Uterus (tissue), 4 donors: ENCODE data around the gene STXBP1. TPM values are rescaled to one million over a fixed set of nuclear protein-coding genes. Genes with fewer than 3 reads are reported as not detected.
"Not testable (repeated sequence)": the region's sequence is repeated elsewhere in the genome, so short reads cannot be mapped to it uniquely, and the experiment has no call there.

ENCODE experiments used
- DNase-seq, 2 donors: peaks; one replicate each; pipeline ENCODE4 v3.0.0-alpha.2; 2019 to 2020
- H3K27ac ChIP-seq, 2 donors: fragments of 200-600 bp; sonication (generic); 1 replicate in 1 of 2; 2 replicates in 1 of 2; pipeline ENCODE4 v1.5.1; 2016 to 2018
- H3K27me3 ChIP-seq, 2 donors: fragments of 200-600 bp; sonication (generic); one replicate each; pipeline ENCODE4 v1.5.1; 2018 to 2019; ENCODE audit warnings: control low read depth in 1 of 2
- H3K36me3 ChIP-seq, 2 donors: fragments of 200-600 bp; sonication (generic); one replicate each; pipeline ENCODE4 v1.5.1; 2019; ENCODE audit warnings: control low read depth in 1 of 2
- H3K4me1 ChIP-seq, 2 donors: fragments of 200-600 bp; sonication (generic); one replicate each; pipeline ENCODE4 v1.5.1; 2018 to 2019; ENCODE audit warnings: control low read depth in 1 of 2
- H3K4me3 ChIP-seq, 2 donors: fragments of 200-600 bp; sonication (generic); 1 replicate in 1 of 2; 2 replicates in 1 of 2; pipeline ENCODE4 v1.5.1; 2018 to 2019; ENCODE audit warnings: mild to moderate bottlenecking in 1 of 2
- H3K9me3 ChIP-seq, 2 donors: fragments of 200-600 bp; sonication (generic); one replicate each; pipeline ENCODE4 v1.5.1; 2019; ENCODE audit warnings: control low read depth in 1 of 2
- POLR2A ChIP-seq, 2 donors: fragments of 450-650 bp; IDR thresholded peaks; one replicate each; pipeline ENCODE4 v1.6.1; 2016; ENCODE audit warnings: antibody characterized with exemption in 2 of 2, mild to moderate bottlenecking in 1 of 2, moderate library complexity in 1 of 2
- intact Hi-C: fragments of 100-400 bp; cut with DNase I; formaldehyde crosslinking; loops from one replicate; pipeline ENCODE4 v1.15.1; 2023; ENCODE audit warnings: low total_unique reads
- total RNA-seq, 4 donors: library from RNA; depleted of rRNA in 3 of 4; stranded (reverse); fragments of >200 nt in 3 of 4; gene quantifications; one replicate each; pipeline versions ENCODE4 v1.1.0 to v1.2.4, GENCODE V29; 2014 to 2023
- TF ChIP-seq, protein P1 (sequence below), 4 experiments: fragments of 200-600 bp in 2 of 4; fragments of 450-650 bp in 2 of 4; sonication (generic) in 2 of 4; IDR thresholded peaks; one replicate each; pipeline ENCODE4 v1.5.1; 2016 to 2019; ENCODE audit warnings: antibody characterized with exemption in 4 of 4, mild to moderate bottlenecking in 2 of 4, moderate library complexity in 1 of 4
- donor health status: DM: yes; HTN: yes; CAD: no.

The STXBP1 gene
- total RNA-seq, 4 donors from 2014 or later = 46.6 to 147 (median 99.5) TPM

DNA sequence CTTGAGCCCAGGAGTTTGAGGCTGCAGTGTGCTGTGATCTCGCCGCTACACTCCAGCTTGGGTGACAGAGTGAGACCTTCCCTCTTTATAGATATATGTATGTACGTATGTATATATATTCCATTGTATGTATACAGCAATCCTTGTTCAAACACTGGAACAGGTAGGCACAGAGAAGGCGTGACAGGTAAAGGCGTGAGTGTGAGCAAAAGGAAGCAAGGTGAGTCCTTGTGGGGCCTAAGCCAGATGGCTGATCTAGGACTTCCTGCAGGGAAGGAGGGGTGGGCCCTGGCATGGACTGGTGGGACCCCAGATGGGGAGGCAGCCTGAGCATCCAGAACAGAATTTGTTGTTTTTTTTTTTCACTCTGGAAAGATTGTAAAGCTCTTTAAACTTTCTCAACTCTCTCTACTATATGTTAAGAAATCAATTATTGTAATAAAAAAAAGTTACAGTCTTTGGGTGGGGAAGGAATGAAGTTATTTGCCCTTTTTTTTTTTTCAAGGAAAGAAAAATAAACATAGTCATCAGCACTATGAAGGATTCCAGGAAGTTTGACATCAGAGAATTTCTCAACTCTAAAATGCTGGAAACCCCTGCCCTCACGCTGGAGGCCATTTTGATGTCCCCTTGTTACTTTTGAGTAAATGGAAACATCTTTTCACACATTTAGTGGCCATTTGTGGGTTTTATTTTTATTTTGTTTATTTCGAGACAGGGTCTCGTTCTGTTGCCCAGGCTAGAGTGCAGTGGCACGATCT lies 38.9 kb upstream of the STXBP1 start:
- TF ChIP-seq POLR2A (IDR thresholded peaks at IDR 0.05) = no peak
- TF ChIP-seq, protein P1, sequence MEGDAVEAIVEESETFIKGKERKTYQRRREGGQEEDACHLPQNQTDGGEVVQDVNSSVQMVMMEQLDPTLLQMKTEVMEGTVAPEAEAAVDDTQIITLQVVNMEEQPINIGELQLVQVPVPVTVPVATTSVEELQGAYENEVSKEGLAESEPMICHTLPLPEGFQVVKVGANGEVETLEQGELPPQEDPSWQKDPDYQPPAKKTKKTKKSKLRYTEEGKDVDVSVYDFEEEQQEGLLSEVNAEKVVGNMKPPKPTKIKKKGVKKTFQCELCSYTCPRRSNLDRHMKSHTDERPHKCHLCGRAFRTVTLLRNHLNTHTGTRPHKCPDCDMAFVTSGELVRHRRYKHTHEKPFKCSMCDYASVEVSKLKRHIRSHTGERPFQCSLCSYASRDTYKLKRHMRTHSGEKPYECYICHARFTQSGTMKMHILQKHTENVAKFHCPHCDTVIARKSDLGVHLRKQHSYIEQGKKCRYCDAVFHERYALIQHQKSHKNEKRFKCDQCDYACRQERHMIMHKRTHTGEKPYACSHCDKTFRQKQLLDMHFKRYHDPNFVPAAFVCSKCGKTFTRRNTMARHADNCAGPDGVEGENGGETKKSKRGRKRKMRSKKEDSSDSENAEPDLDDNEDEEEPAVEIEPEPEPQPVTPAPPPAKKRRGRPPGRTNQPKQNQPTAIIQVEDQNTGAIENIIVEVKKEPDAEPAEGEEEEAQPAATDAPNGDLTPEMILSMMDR (IDR thresholded peaks at IDR 0.05) = no peak
- H3K9me3 ChIP-seq = no peaks in the 10 kb centered on the region
- no peaks in the 10 kb centered on the region for H3K27me3 ChIP-seq
- DNase-seq = no peak
- intact Hi-C loops = no loop called here
- H3K27ac ChIP-seq = peak overlapping the region; percentile 65 to 70
- H3K4me3 ChIP-seq = no peak overlapping the region
- no peaks in the 10 kb centered on the region for H3K36me3 ChIP-seq
- peaks cover 0 to 7% of the 10 kb centered on the region in 2 donors for H3K4me1 ChIP-seq

DNA sequence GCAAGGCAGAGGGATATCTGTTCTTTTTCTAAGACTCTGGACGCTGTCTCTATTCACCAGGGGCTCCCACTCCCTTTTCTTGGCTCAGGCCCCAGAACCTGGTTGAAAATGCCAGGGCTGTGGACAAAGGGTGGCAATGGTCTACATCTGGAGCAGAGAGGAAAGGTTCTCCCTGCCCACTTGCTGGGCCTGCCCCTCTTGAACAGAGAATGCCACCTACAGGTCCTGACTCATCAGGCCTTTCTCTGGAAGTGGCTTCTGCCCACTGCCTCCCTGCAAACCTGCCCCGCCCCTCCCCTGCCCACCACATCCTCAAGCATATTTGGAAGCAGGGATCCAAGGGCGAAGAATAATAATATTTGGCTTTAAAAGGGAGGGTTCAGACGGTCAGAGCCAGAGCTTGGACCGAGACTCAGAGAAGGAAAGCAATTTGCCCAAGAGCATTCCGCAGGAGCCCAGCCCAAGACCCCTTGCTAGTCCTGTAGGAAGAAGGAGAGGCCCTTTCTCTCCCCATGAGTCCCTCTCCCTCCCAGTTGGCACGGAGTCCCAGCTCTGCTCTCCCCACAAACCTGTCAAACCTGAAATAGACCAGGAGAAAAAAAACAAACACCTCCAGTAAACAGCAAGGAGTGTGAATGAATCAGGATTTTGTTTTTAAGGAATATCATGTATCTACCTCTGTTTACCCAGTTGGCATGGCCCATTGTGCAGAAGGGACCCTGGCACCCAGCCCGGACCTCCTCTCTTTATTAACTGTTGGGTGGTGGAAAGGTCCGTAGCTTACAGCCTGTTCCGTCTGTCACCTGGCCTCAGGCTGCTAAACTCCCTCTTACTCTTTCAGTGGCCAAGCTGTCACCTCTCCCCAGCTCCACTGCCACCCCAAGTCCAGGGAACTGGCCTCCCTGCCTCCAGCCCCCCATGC lies 37.7 kb upstream of the STXBP1 start:
- Histone ChIP-seq H3K36me3 (no peaks in the 10 kb centered on the region), H3K9me3 (no peaks in the 10 kb centered on the region), H3K4me1 (peaks cover 0 to 12% of the 10 kb centered on the region in 2 donors), H3K4me3 (no peak overlapping the region), H3K27me3 (no peaks in the 10 kb centered on the region), H3K27ac (peak overlapping the region; percentile 65 to 70)
- DNase-seq = no peak
- intact Hi-C loops = no loop called here
- TF ChIP-seq POLR2A (IDR thresholded peaks at IDR 0.05) = no peak
- TF ChIP-seq, protein P1 (IDR thresholded peaks at IDR 0.05) = no peak

DNA sequence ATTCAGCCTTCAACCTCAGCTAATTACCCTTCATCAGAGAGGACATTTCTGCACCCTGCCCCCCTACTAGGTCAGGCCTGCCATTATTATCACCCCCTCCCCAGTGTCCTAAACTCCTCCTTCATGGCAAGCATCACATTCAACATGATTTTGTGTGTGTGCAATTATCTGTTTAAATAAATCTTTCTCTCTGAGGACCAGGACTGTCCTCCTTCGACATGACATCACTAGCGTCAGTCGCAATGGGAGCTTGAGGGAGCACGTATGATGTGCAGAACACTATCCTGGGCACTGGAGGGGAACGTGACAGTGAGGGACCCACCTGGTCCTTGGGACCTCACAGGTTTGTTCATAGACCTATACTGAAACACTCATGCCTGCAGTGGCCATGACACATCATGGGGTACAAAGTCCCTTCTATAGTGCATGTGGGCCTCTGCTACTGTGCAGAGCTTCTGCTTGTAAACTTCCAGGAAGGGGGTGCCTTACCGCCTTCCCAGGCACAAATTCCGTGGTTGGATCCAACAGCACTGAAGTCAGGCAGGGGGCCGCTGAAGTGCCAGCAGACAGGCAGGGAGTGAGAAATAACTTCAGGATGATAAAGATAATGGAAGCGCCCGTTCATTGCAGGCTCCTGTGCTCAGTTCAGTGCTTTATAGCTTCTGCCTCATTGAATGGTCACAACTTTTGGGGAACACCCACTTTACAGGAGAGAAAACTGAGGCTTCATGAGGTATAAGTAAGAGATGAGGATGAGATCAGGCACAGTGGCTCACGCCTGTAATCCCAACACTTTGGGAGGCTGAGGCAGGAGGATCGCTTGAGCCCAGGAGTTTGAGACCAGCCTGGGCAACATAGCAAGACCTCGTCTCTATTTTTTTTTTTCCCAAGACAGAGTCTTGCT lies 36.0 kb upstream of the STXBP1 start:
- DNase-seq = no peak
- no peaks in the 10 kb centered on the region for H3K36me3 ChIP-seq
- H3K9me3 ChIP-seq = no peaks in the 10 kb centered on the region
- no peak overlapping the region for H3K27ac ChIP-seq
- no peak overlapping the region for H3K4me3 ChIP-seq
- no peaks in the 10 kb centered on the region for H3K27me3 ChIP-seq
- TF ChIP-seq POLR2A (IDR thresholded peaks at IDR 0.05) = no peak
- TF ChIP-seq, protein P1 (IDR thresholded peaks at IDR 0.05) = no peak
- intact Hi-C loops = no loop called here
- H3K4me1 ChIP-seq = peaks cover 0 to 11% of the 10 kb centered on the region in 2 donors

DNA sequence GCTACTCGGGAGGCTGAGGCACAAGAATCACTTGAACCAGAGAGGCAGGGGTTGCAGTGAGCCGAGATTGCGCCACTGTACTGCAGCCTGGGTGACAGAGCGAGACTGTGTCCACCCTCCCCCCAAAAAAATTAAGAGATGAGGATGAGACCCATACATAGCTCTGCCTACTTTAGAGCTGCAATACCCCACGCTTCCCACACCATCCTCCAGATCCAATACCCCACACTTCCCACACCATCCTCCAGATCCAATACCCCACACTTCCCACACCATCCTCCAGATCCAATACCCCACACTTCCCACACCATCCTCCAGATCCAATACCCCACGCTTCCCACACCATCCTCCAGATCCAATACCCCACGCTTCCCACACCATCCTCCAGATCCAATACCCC lies 34.9 kb upstream of the STXBP1 start:
- intact Hi-C loops, H3K9me3 ChIP-seq, H3K4me3 ChIP-seq, H3K36me3 ChIP-seq, DNase-seq, H3K27ac ChIP-seq, H3K27me3 ChIP-seq: not testable (repeated sequence)
- peaks cover 0 to 11% of the 10 kb centered on the region in 2 donors for H3K4me1 ChIP-seq

DNA sequence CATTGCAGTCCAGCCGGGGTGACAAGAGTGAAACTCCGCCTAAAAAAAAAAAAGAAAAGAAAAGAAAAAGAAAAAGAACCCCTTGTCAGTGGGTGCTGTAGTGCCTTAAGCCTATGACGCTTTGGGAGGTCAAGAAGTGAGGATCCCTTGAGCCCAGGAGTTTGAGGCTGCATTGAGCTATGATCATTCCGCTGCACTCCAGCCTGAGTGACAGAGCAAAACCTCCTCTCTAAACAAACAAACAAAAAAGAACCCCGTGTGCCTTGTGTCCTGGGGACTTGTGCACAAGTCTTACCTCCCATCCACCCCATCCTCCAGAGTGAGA lies 33.5 kb upstream of the STXBP1 start:
- Histone ChIP-seq H3K4me1 (peaks cover 0 to 11% of the 10 kb centered on the region in 2 donors), H3K9me3 (no peaks in the 10 kb centered on the region), H3K36me3 (no peaks in the 10 kb centered on the region), H3K27me3 (no peaks in the 10 kb centered on the region), H3K27ac (peak overlapping the region; percentile 86 to 88), H3K4me3 (no peak overlapping the region)
- no peak for DNase-seq
- intact Hi-C loops = no loop called here
- TF ChIP-seq, protein P1 (IDR thresholded peaks at IDR 0.05) = no peak
- TF ChIP-seq POLR2A (IDR thresholded peaks at IDR 0.05) = no peak
